ENCODE results near the gene BEGAIN. TPM values are rescaled to one million over a fixed set of nuclear protein-coding genes. Genes with fewer than 3 reads are reported as not detected.

The BEGAIN gene
- total RNA-seq, 1 donor from 2014 or later: 1.3 TPM

GRCh38 chr14:100529561-100530031, 57.6 kb downstream of the BEGAIN start:
- intact Hi-C loops (cut with DNase I): no loop called here
- H3K27ac ChIP-seq: no peak overlapping the region
- H3K4me3 ChIP-seq: no peak overlapping the region
- no peak for TF ChIP-seq CTCF (IDR thresholded peaks at IDR 0.05)
- no peaks in the 10 kb centered on the region for H3K9me3 ChIP-seq
- H3K36me3 ChIP-seq: peaks cover 32% of the 10 kb centered on the region
- ATAC-seq (no peak), DNase-seq (peak; percentile 28)
- H3K4me1 ChIP-seq: peaks cover 16% of the 10 kb centered on the region
- no peaks in the 10 kb centered on the region for H3K27me3 ChIP-seq (ENCODE audit: low read depth)

- no peak for TF ChIP-seq CTCF (IDR thresholded peaks at IDR 0.05)
- ATAC-seq: no peak
- H3K9me3 ChIP-seq: no peaks in the 10 kb centered on the region
- no peak overlapping the region for H3K4me3 ChIP-seq
- H3K27ac ChIP-seq: no peak overlapping the region
- DNase-seq: peak; percentile 37
- intact Hi-C loops (cut with DNase I): no loop called here
- H3K36me3 ChIP-seq: peaks cover 32% of the 10 kb centered on the region
- H3K4me1 ChIP-seq: peaks cover 13% of the 10 kb centered on the region
- H3K27me3 ChIP-seq (ENCODE audit: low read depth): no peaks in the 10 kb centered on the region
Measured at GRCh38 chr14:100528962-100529560, 58.2 kb downstream of the BEGAIN start.

- Histone ChIP-seq H3K4me3 (no peak overlapping the region), H3K9me3 (no peaks in the 10 kb centered on the region), H3K27ac (no peak overlapping the region), H3K36me3 (peaks cover 32% of the 10 kb centered on the region), H3K4me1 (no peaks in the 10 kb centered on the region), H3K27me3 (ENCODE audit: low read depth) (no peaks in the 10 kb centered on the region)
- peak in 1 of 2 donors; percentile 33 for ATAC-seq
- intact Hi-C loops (cut with DNase I): no loop called here
- TF ChIP-seq CTCF (IDR thresholded peaks at IDR 0.05): no peak
- no peak for DNase-seq
Measured at GRCh38 chr14:100526632-100527031, 60.6 kb downstream of the BEGAIN start.

GRCh38 chr14:100526057-100526456, 61.2 kb downstream of the BEGAIN start:
- Histone ChIP-seq H3K4me1 (no peaks in the 10 kb centered on the region), H3K27me3 (ENCODE audit: low read depth) (no peaks in the 10 kb centered on the region), H3K36me3 (peaks cover 32% of the 10 kb centered on the region), H3K9me3 (no peaks in the 10 kb centered on the region), H3K4me3 (no peak overlapping the region), H3K27ac (no peak overlapping the region)
- no peak for DNase-seq
- intact Hi-C loops (cut with DNase I): no loop called here
- TF ChIP-seq CTCF (IDR thresholded peaks at IDR 0.05): no peak
- ATAC-seq: no peak

- DNase-seq (no peak), ATAC-seq (no peak)
- Histone ChIP-seq H3K4me1 (no peaks in the 10 kb centered on the region), H3K27me3 (ENCODE audit: low read depth) (no peaks in the 10 kb centered on the region), H3K36me3 (peaks cover 32% of the 10 kb centered on the region), H3K27ac (no peak overlapping the region), H3K9me3 (no peaks in the 10 kb centered on the region), H3K4me3 (no peak overlapping the region)
- TF ChIP-seq CTCF (IDR thresholded peaks at IDR 0.05): no peak
- intact Hi-C loops (cut with DNase I): no loop called here
Measured at GRCh38 chr14:100525615-100526014, 61.6 kb downstream of the BEGAIN start.

All from lower lobe of right lung (tissue), 2 donors.